ENCODE results near the gene TMEM114.
A peak's percentile ranks its signal among the peaks of the same experiment; 100 is the strongest.
"Not testable (repeated sequence)": the region's sequence is repeated elsewhere in the genome, so short reads cannot be mapped to it uniquely, and the experiment has no call there.

TMEM114 gene

DNA sequence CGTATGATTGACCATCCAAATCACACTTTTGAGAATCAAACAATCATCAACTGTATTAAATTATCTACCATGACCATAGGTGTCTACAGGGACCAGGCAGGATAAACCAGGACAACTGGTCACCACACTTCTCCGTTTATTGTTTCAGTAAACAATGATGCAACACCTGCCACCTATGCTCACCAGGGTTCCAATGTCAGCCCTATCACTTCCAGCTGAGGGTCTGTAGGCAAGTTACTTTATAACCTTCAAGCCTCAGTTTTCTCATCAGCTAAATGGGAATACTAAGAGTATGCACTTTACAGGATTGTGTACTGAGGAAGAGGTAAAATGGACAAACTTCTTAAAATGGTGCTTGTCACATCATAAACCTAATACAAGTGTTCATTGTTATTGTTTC, 14.9 kb downstream of the TMEM114 start:
- DNase-seq (ENCODE audit: low spot score) = no peak

DNA sequence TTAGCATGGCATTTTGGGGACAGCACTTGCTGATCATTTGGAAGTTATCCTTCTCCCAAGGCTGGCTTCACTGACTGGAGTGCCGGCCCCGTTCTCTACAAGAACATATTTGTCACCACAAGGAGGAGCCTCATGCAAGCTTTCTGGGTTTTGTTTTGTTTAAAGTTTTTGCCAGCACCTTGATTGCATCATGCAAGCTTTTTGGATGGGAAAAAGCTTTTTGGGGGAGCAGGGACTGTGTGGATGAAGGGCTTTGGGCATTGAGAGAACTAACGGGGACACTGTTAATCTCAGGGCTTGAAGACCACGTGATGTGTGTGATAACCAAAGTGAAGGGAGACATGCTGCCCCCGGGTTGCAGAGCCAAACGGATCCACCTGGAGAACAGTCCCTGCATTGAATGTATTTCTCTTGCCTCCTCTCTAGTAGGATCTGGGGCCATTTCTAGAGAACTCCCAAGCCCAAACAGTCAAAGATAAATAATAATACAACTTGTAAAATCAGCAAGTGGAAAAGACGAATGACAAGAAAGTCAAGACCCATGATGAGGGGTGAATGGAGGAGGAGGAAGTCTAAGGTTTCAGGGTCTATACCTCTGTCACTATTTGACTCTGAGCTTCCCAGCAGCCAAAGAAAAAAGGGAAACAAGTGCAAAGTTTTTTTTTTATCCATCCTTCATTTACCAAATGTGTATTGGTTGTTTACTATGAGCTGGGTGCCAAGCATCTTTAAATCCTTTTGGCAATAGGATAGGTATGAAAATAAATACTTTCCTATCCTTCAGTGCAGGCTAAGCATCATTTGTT, 17.2 kb downstream of the TMEM114 start:
- peak; percentile 49 for DNase-seq (ENCODE audit: low spot score)

DNA sequence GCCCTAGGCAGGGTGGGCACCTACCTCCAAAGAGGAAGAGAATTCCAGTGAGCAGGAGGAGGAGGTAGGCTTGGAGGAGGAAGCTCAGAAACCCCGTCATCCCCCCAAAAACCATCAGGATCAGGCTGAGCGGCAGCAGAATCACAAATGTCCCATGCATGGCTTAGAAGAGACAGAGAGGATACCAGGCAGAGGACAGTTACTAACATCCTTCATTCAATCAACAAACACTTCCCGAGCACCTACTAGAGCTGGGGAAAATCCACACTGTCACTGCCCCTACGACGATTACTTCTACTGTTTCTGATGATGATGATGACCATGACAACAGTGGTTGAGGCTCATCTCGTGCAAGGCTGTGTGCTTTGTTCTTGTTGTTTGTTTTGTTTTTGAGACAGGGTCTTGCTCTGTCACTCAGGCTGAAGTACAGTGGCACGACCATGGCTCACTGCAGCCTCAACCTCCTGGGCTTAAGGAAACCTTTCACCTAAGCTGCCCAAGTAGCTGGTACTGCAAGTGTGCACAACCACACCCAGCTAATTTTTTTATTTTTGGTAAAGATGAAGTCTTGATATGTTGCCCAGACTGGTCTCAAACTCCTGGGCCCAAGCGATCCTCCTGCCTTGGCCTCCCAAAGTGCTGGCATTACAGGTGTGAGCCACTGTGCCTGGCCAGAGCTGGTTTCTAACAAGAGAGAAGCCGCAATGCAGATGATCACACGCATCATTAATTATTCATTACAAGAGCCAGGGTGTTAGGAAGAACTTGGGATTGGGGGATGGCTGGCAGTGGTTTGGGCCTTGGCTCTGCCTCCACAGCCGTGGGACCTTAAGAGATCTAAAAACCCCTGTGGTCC, 18.0 kb downstream of the TMEM114 start:
- no peak for DNase-seq (ENCODE audit: low spot score)

DNA sequence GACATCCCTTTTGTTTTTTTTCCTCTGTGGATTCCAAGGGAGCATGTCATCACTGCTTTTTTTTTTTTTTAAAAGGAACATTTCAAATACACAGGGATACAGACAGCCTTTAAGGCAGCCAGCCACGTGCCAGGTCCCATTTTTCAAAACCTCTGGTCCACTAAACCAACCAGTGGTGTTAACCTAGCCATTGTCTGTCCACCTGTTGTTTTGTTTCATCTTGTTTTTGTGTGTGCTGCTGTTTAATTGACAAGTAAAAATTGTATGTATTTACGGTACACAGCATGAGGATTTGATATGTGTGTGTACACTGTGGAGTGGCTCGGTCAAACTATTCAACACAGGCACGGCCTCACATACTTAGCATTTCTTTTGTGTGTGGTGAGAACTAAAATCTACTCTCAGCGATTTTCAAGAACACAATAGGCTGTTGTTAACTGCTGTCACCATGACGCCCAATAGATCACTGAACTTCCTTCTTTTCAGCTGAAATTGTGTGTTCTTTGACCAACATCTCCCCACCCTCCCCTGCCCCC, 19.2 kb downstream of the TMEM114 start:
- DNase-seq (ENCODE audit: low spot score) = peak; percentile 54

DNA sequence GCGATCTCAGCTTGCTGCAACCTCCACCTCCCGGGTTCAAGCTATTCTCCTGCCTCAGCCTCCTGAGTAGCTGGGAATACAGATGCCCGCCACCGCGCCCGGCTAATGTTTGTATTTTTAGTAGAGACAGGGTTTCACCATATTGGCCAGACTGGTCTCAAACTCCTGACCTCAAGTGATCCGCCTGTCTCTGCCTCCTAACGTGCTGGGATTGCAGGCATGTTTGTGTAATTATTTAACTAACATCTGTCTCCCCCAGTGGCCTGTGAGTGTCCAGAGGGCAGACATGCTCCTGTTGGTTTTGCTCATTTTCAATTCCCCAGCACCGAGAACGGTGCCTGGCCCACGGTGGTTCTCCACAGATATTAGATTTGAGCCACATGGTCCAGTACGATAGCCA, 19.9 kb downstream of the TMEM114 start:
- not testable (repeated sequence) for DNase-seq (ENCODE audit: low spot score)

DNA sequence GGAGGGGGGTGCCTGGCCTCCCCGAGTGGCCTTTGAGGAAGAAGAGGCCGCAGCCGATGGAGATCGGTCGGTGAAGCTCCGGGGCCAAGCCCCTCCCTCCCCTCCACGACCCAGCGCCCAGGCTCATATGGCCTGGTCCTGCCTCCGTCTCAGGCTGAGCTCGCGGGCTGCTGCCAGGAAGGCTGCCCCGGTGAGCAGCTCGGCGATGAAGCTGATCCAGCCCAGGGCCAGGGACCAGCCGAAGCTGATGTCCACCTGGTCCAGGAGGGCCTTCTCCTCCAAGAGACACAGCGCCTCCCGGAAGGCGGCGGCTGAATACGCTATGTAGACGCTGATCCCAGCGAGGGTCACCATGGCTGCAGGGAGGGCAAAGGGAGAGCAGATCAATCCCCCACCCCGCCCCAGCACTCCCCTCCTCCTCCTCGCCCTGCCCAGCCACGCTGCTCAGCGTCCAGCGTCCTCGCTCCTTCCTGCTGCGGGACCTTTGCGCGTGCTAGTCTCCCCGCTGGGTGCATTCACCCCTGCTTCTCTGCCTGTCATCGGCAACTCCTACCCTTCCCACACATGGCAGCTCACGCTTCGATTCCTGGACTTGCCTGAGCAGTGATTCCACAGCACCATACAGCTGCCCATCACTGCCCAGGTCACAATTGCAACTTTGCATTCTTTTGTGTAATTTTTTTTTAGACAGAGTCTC, 20.5 kb downstream of the TMEM114 start:
- no peak for DNase-seq (ENCODE audit: low spot score)

DNA sequence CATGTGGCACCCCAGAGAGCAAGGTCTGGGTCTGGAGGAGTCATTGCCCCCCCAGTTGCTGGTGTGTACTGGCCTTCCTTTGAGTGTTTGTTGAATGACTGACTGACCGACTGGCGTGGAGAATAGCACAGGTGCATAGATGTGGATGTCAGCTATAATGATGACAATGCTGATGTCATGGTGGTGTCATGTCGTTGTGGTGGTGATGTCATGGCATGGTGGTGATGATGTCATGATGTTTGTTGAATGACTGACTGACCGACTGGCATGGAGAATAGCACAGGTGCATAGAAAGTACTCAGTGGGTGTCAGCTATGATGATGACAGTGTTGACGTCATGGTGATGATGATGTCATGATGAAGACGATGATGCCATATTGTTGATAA, 22.1 kb downstream of the TMEM114 start:
- no peak for DNase-seq (ENCODE audit: low spot score)

DNA sequence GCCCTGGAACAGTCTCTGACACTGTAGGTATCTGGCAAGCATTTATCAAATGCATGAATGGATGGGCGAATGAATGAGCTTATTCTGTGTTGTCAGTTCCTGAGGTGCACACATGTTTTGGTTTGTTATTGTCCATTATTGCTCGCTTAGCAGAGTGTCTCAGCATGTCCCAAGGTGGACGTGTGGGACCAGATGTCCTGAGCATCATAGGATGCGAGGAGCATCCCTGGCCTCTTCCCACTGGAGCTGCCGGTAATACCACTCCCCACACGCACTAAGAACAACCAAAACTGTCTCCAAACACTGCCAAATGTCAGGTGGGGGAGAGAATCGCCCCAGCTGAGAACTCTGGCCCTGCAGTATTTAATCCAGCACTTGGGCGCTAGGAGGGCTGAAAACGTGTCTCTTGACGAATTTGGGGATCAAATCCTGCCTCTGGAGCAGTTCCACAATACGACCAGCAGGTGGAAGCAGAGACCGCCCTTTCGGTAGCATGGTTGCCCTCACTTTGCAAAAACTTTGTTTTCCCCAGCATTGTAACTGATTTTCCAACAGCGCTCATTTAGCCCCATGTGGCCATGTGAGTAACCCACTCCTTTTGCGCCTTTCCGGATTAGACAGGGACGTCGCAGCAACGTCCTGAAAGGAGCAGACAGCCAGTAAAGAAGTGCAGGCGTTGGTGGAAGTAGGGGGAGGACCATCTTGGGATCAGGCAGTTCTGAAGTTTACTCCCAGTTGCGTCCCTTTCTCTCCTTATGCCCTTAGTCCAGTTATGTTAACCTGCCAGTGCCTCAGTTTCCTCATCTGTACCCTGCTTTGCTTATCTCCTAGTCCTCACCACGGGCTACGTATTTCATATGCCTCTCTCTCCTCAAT, 22.7 kb downstream of the TMEM114 start:
- DNase-seq (ENCODE audit: low spot score) = peak; percentile 85

DNA sequence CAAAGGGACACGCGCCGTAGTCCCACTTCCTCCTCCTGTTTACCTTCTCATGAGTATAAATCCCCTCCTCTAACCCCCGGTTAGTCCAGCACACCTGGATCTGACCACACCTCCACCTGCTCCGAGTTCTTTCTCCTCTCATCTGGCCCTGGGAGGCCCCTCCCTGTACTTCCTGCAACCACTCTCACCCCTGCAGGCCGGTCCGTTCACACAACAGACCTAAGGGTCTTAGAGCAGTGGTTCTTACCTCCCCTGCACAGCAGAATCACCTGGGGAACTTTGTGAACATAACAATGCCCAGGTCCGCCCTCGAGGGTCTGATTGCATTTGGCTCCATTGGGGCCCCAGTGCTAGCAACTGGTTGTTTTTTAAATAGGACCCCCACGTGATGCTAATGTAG, 24.8 kb downstream of the TMEM114 start:
- no peak for DNase-seq (ENCODE audit: low spot score)

DNA sequence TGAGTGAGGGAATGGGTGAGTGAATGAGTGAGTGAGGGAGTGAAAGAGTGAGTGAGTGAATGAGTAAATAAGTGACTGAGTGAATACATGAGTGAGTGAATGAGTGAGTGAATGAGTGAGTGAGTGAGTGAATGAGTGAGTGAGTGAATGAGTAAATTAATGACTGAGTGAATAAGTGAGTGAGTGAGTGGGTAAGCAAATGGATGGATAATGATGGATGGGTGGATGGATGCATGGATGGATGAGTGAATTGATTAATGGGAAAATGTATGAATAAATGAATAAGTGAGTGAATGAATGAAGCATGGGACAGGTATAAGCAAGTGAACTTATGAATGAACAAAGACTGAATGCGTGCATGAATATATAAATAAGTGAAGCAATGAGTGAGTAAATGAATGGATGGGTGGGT, 25.4 kb downstream of the TMEM114 start:
- no peak for DNase-seq (ENCODE audit: low spot score)

DNA sequence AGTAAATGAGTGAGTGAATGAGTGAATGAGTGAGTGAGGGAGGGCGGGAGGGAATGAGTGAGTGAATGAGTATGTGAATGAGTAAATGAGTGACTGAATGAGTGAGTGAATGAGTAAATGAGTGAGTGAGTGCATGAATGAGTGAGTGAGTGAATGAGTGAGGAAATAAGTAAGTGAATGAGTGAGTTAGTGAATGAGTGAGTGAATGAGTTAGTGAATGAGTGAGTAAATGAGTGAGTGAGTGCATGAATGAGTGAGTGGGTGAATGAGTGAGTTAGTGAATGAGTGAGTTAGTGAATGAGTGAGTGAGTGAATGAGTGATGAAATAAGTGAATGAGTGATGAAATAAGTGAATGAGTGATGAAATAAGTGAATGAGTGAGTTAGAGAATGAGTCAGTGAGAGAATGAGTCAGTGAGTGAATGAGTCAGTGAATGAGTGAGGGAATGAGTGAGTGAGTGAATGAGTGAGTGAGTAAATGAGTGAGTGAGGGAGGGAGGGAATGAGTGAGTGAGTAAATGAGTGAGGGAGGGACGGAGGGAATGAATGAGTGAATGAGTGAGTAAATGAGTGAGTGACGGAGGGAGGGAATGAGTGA, 26.3 kb downstream of the TMEM114 start:
- not testable (repeated sequence) for DNase-seq (ENCODE audit: low spot score)

DNA sequence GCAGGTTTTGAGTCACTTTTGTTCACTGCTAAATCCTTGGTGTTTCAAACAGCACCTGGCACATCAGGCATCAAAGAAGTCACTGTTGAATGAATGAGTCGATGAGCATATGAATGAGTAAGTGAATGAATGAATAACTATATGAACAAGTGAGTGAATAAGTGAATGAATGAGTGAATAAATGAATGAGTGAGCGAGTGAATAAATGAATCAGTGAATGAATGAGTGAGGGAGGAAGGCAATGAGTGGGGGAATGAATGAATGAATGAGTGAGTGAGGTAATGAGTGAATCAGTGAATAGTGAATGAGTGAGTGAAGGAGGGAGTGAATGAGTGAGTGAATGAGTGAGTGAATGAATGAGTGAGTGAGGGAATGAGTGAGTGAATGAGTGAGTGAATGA, 28.8 kb downstream of the TMEM114 start:
- DNase-seq (ENCODE audit: low spot score) = no peak

DNA sequence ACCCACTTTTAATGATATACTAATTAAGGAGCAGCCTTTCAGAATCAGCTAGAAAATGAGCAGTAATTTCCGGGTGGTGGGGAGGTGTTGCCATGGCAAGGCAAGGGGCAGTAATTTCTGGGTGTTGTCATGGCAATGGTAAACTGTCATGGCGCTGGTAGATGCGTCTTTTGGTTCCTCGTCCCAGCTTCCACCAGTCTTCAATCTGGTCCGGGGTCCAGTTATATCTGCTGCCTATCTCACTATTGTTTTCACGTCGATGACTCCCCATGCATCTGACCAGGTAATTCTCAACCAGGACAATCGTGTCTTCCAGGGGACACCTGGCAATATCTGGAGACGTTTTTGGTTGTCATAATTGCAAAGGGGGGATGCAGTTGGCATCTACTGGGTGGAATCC, 34.9 kb downstream of the TMEM114 start:
- no peak for DNase-seq (ENCODE audit: low spot score)

DNA sequence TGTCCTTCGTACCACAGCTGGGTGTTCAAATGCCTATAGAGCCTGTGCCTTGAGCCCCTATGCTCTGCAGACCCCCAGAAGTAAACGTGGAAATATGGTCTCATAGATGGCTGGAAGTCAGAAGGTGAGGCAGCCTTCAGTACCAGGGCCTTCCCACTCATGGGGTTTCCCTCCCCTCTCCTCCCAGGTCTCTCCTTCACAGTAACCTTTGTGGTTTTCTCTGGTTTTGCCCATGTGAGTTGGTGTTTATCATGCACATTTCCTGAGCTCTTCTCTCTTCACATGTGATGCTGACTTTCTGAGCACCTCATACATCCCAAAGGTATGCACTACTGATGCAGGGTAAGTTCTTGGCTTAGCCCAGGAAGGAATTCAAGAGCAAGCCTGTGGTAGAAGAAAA, 35.4 kb downstream of the TMEM114 start:
- DNase-seq (ENCODE audit: low spot score) = no peak

DNA sequence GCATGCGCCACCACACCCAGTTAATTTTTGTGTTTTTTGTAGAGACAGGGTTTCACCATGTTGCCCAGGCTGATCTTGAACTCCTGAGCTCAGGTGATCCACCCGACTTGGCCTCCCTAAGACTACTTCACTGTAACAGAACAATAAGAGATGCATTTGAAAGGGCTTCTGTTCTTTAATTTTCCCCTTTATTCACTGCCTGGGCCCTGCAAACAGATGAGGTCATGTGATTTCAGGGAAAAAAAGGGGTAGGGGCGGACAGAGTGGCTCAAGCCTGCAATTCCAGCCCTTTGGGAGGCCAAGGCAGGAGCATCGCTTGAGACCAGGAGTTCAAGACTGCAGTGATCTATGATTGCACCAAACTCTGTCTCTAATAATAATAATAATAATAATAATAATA, 36.3 kb downstream of the TMEM114 start:
- DNase-seq (ENCODE audit: low spot score) = no peak

DNA sequence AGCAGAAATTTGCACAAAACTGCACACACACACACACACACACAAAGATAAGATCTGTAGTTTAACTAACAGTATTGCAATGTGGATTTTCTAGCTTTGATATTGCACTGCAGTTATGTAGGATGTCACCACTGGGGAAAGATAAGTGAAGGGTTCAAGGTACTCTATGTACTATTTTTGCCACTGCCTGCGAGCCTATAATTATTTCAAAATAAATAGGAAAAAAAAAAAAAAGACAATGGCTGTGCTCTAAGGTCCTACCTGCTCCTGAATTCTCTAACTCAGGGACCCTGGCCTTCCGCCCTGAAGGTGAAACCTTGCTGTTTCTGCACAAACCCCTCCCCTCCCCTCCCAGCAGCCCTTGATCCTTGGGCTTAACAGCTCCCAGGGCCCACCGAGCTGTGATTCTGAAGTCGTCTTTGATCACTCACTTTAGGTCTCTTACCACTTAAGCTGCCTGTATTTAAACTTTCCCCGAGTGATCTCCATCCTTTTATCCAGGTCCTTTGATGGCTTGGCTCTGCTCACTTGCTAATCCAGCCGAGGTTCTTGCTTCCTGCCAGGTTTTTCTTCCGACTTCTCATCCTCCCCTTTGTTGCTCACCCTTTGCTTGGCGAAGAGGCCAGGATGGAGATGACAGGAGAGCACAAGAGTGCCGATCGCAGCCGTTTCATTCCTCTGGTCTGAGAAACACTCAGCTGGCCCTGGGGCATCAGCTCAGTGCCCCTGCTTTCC, 37.7 kb downstream of the TMEM114 start:
- no peak for DNase-seq (ENCODE audit: low spot score)

DNA sequence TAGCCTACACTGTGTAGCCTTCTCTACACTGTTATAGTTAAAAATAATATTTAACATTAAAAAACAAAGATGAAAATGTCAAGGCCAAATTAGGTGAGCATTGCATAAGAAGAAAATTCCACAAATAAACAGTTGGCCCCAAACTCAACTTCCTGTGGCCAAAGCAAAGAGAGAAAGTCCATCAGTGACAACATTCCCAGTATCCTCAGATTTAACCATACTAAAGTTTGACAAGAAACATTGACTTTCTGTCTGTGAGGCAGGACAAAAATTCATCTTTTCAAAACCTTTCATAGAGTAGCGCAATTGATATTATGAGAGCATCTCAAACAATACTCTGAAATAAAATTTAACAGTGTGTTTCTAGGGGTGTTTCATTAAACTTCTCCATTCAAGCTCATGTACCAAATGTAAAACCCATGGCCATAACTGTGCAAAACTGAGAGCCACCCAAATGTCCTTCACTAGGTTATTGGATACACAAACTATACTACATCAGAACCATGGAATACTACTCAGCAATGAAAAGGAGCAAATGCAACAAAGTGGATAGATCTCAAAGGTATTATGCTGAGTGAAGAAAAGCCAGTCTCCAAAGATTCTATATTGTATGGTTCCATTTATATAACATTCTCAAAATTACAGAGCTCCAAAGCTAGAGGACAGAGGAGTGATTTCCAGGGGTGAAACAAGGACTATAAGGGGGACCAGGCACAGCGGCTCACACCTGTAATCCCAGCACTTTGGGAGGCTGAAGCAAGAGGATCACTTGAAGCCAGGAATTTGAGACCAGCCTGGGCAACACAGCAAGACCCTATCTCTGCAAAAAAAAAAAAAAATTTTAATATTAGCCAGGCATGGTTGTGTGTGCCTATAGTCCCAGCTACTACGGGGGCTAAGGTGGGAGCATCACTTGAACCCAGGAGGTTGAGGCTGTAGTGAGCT, 38.7 kb downstream of the TMEM114 start:
- no peak for DNase-seq (ENCODE audit: low spot score)

DNA sequence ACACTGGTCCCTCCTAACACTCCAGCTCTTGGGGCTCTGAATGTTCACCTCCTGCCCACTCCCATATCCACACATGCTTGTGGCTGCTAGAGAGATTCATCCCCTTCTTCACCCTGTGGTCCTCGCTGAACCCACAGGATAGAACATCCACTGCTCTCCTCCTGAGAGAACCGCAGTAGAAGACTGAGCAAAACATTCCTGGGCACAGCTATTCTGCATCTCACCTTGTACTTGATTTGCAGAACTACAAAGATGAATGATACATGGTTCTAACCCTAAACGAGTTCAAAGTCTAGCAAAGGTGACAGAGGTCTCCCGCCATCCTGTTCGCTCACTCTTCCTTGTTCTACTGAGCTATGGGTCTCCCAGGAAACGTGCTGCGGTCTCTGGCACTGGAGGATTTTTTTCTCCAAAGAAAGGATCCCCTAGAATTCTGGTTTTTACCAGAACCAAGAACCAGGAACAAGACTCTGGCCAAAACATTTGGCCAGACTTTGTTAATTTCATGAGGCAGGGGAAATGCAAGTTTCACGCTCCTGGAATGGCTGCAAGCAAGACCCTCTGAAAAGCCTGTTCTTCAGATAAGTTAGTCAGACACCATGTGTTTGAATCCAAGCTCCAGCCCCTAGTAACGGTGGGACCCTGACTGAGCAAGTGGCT, 39.5 kb downstream of the TMEM114 start:
- DNase-seq (ENCODE audit: low spot score) = no peak

Data from AG08395 (cell line).